Measurements from ENCODE around the gene RRBP1.
A peak's percentile ranks its signal among the peaks of the same experiment; 100 is the strongest.

RRBP1 gene

GRCh38 chr20:17682103-17682888 lies at the start of gene RRBP1:
TSS of gene RRBP1 (minus strand) at chr20:17682242. CDS start at chr20:17660507, 21,735 bp downstream.
- Histone ChIP-seq H3K4me3 (peak within 1 kb of the TSS; percentile 74), H3K27me3 (ENCODE audit: low read depth) (peaks cover 7% of the 10 kb centered on the region), H3K9me3 (no peaks in the 10 kb centered on the region), H3K36me3 (replicated peaks) (peaks cover 23% of the 10 kb centered on the region), H3K4me1 (peaks cover 9% of the 10 kb centered on the region)
- DNase-seq (ENCODE audit: low spot score in 2 of 2), result peak; percentile 95 to 98
- in situ Hi-C loops (cut with MboI; ENCODE audit: low sequenced_read_pairs), result no loop called here

GRCh38 chr20:17731233-17731632 lies 49.2 kb upstream of the RRBP1 start:
- Histone ChIP-seq H3K4me3 (no peak overlapping the region), H3K9me3 (0 out of 2 replicates have a peak, but pooled peaks cover 2% of the 10 kb centered on the region), H3K36me3 (replicated peaks) (no peaks in the 10 kb centered on the region), H3K4me1 (peaks cover 16% of the 10 kb centered on the region), H3K27me3 (ENCODE audit: low read depth) (no peaks in the 10 kb centered on the region)
- in situ Hi-C loops (cut with MboI; ENCODE audit: low sequenced_read_pairs), result no loop called here
- DNase-seq (ENCODE audit: low spot score in 2 of 2), result no peak

- H3K4me3 ChIP-seq, result no peak overlapping the region
- in situ Hi-C loops (cut with MboI; ENCODE audit: low sequenced_read_pairs), result no loop called here
- no peaks in the 10 kb centered on the region for H3K27me3 ChIP-seq (ENCODE audit: low read depth)
- H3K36me3 ChIP-seq (replicated peaks), result no peaks in the 10 kb centered on the region
- DNase-seq (ENCODE audit: low spot score in 2 of 2), result no peak
- H3K4me1 ChIP-seq, result peaks cover 17% of the 10 kb centered on the region
- no peaks in the 10 kb centered on the region for H3K9me3 ChIP-seq
Measured at GRCh38 chr20:17730071-17730470, 48.0 kb upstream of the RRBP1 start.

GRCh38 chr20:17728074-17728473 lies 46.0 kb upstream of the RRBP1 start:
- Histone ChIP-seq H3K36me3 (replicated peaks) (no peaks in the 10 kb centered on the region), H3K4me3 (no peak overlapping the region), H3K9me3 (no peaks in the 10 kb centered on the region), H3K27me3 (ENCODE audit: low read depth) (no peaks in the 10 kb centered on the region), H3K4me1 (peaks cover 14% of the 10 kb centered on the region)
- in situ Hi-C loops (cut with MboI; ENCODE audit: low sequenced_read_pairs), result no loop called here
- no peak for DNase-seq (ENCODE audit: low spot score in 2 of 2)

- no peaks in the 10 kb centered on the region for H3K9me3 ChIP-seq
- no peak overlapping the region for H3K4me3 ChIP-seq
- no peak for DNase-seq (ENCODE audit: low spot score in 2 of 2)
- in situ Hi-C loops (cut with MboI; ENCODE audit: low sequenced_read_pairs), result no loop called here
- no peaks in the 10 kb centered on the region for H3K27me3 ChIP-seq (ENCODE audit: low read depth)
- H3K36me3 ChIP-seq (replicated peaks), result no peaks in the 10 kb centered on the region
- peaks cover 14% of the 10 kb centered on the region for H3K4me1 ChIP-seq
Measured at GRCh38 chr20:17727351-17727750, 45.3 kb upstream of the RRBP1 start.

- H3K4me1 ChIP-seq, result peaks cover 14% of the 10 kb centered on the region
- no peaks in the 10 kb centered on the region for H3K27me3 ChIP-seq (ENCODE audit: low read depth)
- no peaks in the 10 kb centered on the region for H3K9me3 ChIP-seq
- in situ Hi-C loops (cut with MboI; ENCODE audit: low sequenced_read_pairs), result no loop called here
- DNase-seq (ENCODE audit: low spot score in 2 of 2), result peak; percentile 76 to 85
- H3K36me3 ChIP-seq (replicated peaks), result no peaks in the 10 kb centered on the region
- H3K4me3 ChIP-seq, result no peak overlapping the region
Measured at GRCh38 chr20:17726902-17727301, 44.9 kb upstream of the RRBP1 start.

- in situ Hi-C loops (cut with MboI; ENCODE audit: low sequenced_read_pairs), result no loop called here
- Histone ChIP-seq H3K36me3 (replicated peaks) (no peaks in the 10 kb centered on the region), H3K4me1 (peaks cover 14% of the 10 kb centered on the region), H3K4me3 (no peak overlapping the region), H3K27me3 (ENCODE audit: low read depth) (no peaks in the 10 kb centered on the region), H3K9me3 (no peaks in the 10 kb centered on the region)
- no peak for DNase-seq (ENCODE audit: low spot score in 2 of 2)
Measured at GRCh38 chr20:17725094-17725835, 43.2 kb upstream of the RRBP1 start.

- H3K4me3 ChIP-seq, result no peak overlapping the region
- no peak for DNase-seq (ENCODE audit: low spot score in 2 of 2)
- peaks cover 14% of the 10 kb centered on the region for H3K4me1 ChIP-seq
- in situ Hi-C loops (cut with MboI; ENCODE audit: low sequenced_read_pairs), result no loop called here
- no peaks in the 10 kb centered on the region for H3K9me3 ChIP-seq
- no peaks in the 10 kb centered on the region for H3K27me3 ChIP-seq (ENCODE audit: low read depth)
- H3K36me3 ChIP-seq (replicated peaks), result no peaks in the 10 kb centered on the region
Measured at GRCh38 chr20:17723301-17723691, 41.3 kb upstream of the RRBP1 start.

GRCh38 chr20:17722493-17723300 lies 40.7 kb upstream of the RRBP1 start:
- peaks cover 14% of the 10 kb centered on the region for H3K4me1 ChIP-seq
- H3K9me3 ChIP-seq, result no peaks in the 10 kb centered on the region
- in situ Hi-C loops (cut with MboI; ENCODE audit: low sequenced_read_pairs), result no loop called here
- DNase-seq (ENCODE audit: low spot score in 2 of 2), result no peak
- H3K27me3 ChIP-seq (ENCODE audit: low read depth), result no peaks in the 10 kb centered on the region
- no peak overlapping the region for H3K4me3 ChIP-seq
- H3K36me3 ChIP-seq (replicated peaks), result no peaks in the 10 kb centered on the region

GRCh38 chr20:17721802-17722486 lies 39.9 kb upstream of the RRBP1 start:
- no peak for DNase-seq (ENCODE audit: low spot score in 2 of 2)

GRCh38 chr20:17720755-17721154 lies 38.7 kb upstream of the RRBP1 start:
- H3K4me3 ChIP-seq, result no peak overlapping the region
- in situ Hi-C loops (cut with MboI; ENCODE audit: low sequenced_read_pairs), result no loop called here
- DNase-seq (ENCODE audit: low spot score in 2 of 2), result no peak
- H3K4me1 ChIP-seq, result no peaks in the 10 kb centered on the region
- no peaks in the 10 kb centered on the region for H3K9me3 ChIP-seq
- no peaks in the 10 kb centered on the region for H3K36me3 ChIP-seq (replicated peaks)
- H3K27me3 ChIP-seq (ENCODE audit: low read depth), result no peaks in the 10 kb centered on the region

More at GRCh38 chr20:17721802-17722486, 39.9 kb upstream of the RRBP1 start:
- Histone ChIP-seq H3K36me3 (replicated peaks) (no peaks in the 10 kb centered on the region), H3K9me3 (no peaks in the 10 kb centered on the region), H3K27me3 (ENCODE audit: low read depth) (no peaks in the 10 kb centered on the region), H3K4me3 (no peak overlapping the region), H3K4me1 (peaks cover 6% of the 10 kb centered on the region)
- in situ Hi-C loops (cut with MboI; ENCODE audit: low sequenced_read_pairs), result no loop called here

GRCh38 chr20:17716331-17716730 lies 34.3 kb upstream of the RRBP1 start:
- Histone ChIP-seq H3K36me3 (replicated peaks) (no peaks in the 10 kb centered on the region), H3K9me3 (no peaks in the 10 kb centered on the region), H3K27me3 (ENCODE audit: low read depth) (no peaks in the 10 kb centered on the region), H3K4me1 (no peaks in the 10 kb centered on the region), H3K4me3 (no peak overlapping the region)
- in situ Hi-C loops (cut with MboI; ENCODE audit: low sequenced_read_pairs), result no loop called here
- DNase-seq (ENCODE audit: low spot score in 2 of 2), result no peak

GRCh38 chr20:17715075-17715474 lies 33.0 kb upstream of the RRBP1 start:
- in situ Hi-C loops (cut with MboI; ENCODE audit: low sequenced_read_pairs), result no loop called here
- no peaks in the 10 kb centered on the region for H3K4me1 ChIP-seq

More at GRCh38 chr20:17715075-17715474, 33.0 kb upstream of the RRBP1 start:
- H3K36me3 ChIP-seq (replicated peaks), result no peaks in the 10 kb centered on the region
- no peak overlapping the region for H3K4me3 ChIP-seq
- H3K9me3 ChIP-seq, result no peaks in the 10 kb centered on the region
- H3K27me3 ChIP-seq (ENCODE audit: low read depth), result no peaks in the 10 kb centered on the region
- DNase-seq (ENCODE audit: low spot score in 2 of 2), result no peak
